Measurements from ENCODE around the gene PRDM5.

PRDM5 gene

DNA sequence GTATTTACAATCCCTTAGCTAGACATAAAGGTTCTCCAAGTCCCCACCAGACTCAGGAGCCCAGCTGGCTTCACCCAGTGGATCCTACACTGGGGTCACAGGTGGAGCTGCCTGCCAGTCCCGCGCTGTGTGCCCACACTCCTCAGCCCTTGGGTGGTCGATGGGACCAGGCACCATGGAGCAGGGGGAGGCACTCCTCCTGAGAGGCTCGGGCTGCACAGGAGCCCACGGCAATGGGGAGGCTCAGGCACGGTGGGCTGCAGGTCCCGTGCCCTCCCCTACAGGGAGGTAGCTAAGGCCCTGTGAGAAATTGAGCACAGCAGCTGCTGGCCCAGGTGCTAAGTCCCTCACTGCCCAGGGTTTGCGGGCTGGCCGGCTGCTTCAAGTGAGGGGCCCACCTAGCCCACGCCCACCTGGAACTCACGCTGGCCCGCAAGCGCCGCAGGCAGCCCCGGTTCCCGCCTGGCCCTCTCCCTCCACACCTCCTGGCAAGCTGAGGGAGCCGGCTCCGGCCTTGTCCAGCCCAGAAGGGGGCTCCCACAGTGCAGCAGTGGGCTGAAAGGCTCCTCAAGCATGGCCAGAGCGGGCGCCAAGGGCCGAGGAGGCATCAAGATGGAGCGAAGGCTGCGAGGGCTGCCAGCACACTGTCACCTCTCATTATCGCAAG is 113.9 kb downstream of the PRDM5 start:
- DNase-seq (no peak), ATAC-seq (replicated peaks) (no peak)
- Mint-ChIP-seq H3K4me3 (no peak overlapping the region), H3K9me3 (peaks cover 13 to 19% of the 10 kb centered on the region in 2 donors), H3K27me3 (no peaks in the 10 kb centered on the region), H3K36me3 (peaks cover 0 to 3% of the 10 kb centered on the region in 2 donors), H3K4me1 (no peaks in the 10 kb centered on the region), H3K27ac (no peak overlapping the region)

DNA sequence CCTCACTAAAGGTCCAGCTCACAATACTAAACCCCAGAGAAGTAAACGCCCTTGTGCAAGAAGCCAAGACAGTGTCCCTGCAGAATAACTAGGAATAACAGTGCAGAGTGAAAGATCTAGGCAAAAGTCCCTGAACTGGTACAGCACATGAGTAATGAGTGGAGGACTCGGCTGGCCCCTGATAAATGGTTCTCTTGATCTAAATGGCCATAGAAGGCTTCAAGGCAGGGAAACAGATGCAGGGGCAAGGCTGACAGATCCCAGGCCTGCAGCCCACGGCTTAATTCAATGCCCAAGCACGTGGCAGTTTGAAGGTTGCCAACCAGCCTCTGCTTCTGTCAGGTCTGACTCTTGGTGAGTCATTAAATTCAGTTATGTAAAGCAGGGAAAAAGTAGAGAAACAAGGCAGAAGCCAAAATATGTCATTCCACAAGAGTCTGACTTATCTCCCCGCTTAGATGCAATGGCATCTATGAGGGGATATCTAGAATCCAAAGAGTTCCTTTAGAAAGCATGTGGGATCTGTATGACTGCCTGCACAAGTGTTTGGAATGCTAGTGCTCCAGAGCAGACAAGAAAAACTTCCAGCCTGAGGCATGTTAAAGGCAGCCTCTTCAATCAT is 121.3 kb downstream of the PRDM5 start:
- Mint-ChIP-seq H3K9me3 (peaks cover 8 to 12% of the 10 kb centered on the region in 2 donors), H3K4me1 (no peaks in the 10 kb centered on the region), H3K27me3 (no peaks in the 10 kb centered on the region), H3K27ac (no peak overlapping the region), H3K36me3 (peaks cover 0 to 3% of the 10 kb centered on the region in 2 donors), H3K4me3 (no peak overlapping the region)
- DNase-seq (no peak), ATAC-seq (replicated peaks) (no peak)

DNA sequence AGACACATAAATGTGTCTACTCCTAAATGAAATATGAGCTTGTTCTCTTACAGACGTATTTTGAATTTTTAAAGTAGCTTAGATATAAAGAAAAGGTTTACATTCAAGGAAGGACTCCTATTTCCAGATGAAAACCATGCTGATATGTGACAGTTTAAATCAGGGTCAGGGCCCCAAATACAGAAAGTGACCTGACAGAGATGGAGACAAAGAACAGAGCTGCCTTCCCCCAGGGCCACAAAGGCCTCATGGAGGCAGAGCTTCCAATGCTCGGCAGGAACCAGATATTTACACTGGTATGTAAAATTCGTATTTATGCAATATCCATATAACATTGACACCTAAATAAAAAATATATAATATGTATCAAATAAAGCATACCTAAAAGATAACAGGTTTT is 124.0 kb downstream of the PRDM5 start:
- H3K27ac Mint-ChIP-seq, result no peak overlapping the region
- no peak for DNase-seq
- ATAC-seq (replicated peaks), result no peak
- H3K36me3 Mint-ChIP-seq, result no peaks in the 10 kb centered on the region
- no peaks in the 10 kb centered on the region for H3K27me3 Mint-ChIP-seq
- no peak overlapping the region for H3K4me3 Mint-ChIP-seq
- no peaks in the 10 kb centered on the region for H3K4me1 Mint-ChIP-seq
- no peaks in the 10 kb centered on the region for H3K9me3 Mint-ChIP-seq

DNA sequence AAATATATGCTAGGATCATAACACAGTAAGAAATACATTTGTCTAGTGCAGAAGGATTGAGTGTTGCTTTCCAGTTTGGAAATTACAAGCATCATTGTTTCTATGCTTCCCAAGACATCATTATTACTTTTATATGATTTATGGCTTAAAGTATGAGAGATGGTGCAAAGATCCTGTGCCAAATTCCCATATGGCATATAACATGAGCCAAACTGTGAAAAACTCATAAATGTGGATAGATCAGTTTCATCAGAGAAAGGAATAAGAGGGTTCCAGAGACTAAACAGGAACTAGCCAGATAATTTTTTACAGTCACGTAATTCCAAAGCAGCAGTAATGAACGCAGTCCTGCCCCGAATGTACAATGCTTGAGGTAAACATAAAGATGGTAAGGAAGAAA is 126.3 kb downstream of the PRDM5 start:
- no peaks in the 10 kb centered on the region for H3K9me3 Mint-ChIP-seq
- H3K27me3 Mint-ChIP-seq, result no peaks in the 10 kb centered on the region
- H3K36me3 Mint-ChIP-seq, result no peaks in the 10 kb centered on the region
- no peak overlapping the region for H3K27ac Mint-ChIP-seq
- no peak overlapping the region for H3K4me3 Mint-ChIP-seq
- DNase-seq, result no peak
- no peak for ATAC-seq (replicated peaks)
- H3K4me1 Mint-ChIP-seq, result no peaks in the 10 kb centered on the region

DNA sequence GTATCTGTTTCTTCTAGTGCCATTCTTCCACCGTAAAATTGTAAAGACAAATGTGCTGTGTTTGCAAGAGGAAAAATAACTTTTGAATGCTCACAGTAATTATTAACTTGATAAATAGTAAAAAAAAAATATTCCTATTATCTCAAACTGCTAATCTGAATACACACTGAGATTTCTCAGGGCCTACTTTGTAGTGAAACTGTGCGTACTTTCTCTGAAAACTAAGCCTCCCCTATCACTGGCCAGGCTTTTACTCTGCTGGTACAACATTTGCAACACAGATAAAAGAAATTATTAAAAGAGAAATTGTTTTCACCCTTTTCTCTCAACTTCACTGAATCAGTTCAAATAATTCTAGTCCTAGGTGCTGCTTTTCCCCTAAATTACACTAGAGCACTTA is 137.3 kb downstream of the PRDM5 start:
- H3K27ac Mint-ChIP-seq, result no peak overlapping the region
- H3K4me1 Mint-ChIP-seq, result no peaks in the 10 kb centered on the region
- H3K36me3 Mint-ChIP-seq, result no peaks in the 10 kb centered on the region
- ATAC-seq (replicated peaks) (no peak), DNase-seq (no peak)
- H3K4me3 Mint-ChIP-seq, result no peak overlapping the region
- H3K27me3 Mint-ChIP-seq, result no peaks in the 10 kb centered on the region
- no peaks in the 10 kb centered on the region for H3K9me3 Mint-ChIP-seq

DNA sequence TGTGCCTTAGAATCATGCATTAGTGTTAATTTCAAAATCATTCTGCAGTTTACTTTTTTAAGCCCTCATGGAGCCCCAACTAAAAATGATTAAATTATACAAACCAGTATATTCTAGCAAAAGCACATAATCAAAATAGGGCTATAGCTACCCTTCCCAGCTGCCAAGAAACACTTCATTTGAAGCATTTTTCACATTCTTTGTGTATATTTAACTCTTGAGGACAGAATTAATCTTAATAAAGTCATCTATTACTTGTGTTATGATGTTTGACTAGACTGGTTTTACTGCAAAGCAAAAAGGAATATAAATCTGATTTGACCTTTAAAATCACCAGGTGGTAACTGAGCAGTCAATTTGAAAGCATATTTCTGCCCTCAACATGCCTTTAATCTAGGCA is 145.1 kb downstream of the PRDM5 start:
- H3K4me3 Mint-ChIP-seq, result no peak overlapping the region
- H3K4me1 Mint-ChIP-seq, result no peaks in the 10 kb centered on the region
- no peaks in the 10 kb centered on the region for H3K27me3 Mint-ChIP-seq
- H3K36me3 Mint-ChIP-seq, result no peaks in the 10 kb centered on the region
- H3K9me3 Mint-ChIP-seq, result no peaks in the 10 kb centered on the region
- no peak for DNase-seq
- no peak for ATAC-seq (replicated peaks)
- H3K27ac Mint-ChIP-seq, result no peak overlapping the region

DNA sequence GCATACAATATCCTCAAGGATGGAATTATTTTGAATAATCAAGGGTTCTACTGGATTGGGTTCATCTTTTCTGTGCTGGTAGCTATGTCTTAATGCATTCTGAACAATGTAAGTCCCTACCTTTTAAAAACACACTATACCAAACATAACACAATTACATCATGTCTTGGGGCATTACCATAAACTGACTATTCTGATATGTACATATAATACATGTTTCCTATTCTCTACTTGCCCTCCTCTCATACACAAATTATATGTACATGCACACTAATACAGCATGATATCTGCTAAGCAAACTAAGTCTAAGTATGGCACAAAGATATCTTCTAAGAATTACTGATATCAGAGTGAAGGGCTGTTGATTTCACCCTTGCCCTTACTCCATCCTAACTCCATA is 147.1 kb downstream of the PRDM5 start:
- DNase-seq, result no peak
- ATAC-seq (replicated peaks), result no peak
- no peaks in the 10 kb centered on the region for H3K9me3 Mint-ChIP-seq

DNA sequence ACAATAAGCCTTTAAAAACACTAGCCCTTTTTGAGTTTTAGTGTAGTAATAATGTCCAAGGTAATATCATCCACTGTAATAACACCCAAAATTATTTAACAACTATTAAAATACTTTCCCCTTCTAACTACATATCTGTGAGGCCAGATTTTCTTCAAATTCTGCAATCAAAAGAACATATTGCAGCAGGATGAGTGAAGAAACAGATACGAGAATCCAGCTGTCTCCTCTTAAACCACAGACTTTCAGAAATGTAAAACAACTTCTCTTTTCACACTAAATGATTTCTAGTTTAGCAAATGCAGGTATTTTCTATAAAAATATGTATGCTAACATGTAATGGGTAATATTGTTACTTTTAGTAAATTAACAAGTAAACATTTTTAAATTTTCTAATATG is 148.9 kb downstream of the PRDM5 start:
- DNase-seq, result no peak
- H3K27ac Mint-ChIP-seq, result no peak overlapping the region
- H3K36me3 Mint-ChIP-seq, result no peaks in the 10 kb centered on the region

More for the DNA sequence above, 147.1 kb downstream of the PRDM5 start:
- Mint-ChIP-seq H3K27me3 (no peaks in the 10 kb centered on the region), H3K36me3 (no peaks in the 10 kb centered on the region), H3K4me1 (no peaks in the 10 kb centered on the region), H3K27ac (no peak overlapping the region), H3K4me3 (no peak overlapping the region)

DNA sequence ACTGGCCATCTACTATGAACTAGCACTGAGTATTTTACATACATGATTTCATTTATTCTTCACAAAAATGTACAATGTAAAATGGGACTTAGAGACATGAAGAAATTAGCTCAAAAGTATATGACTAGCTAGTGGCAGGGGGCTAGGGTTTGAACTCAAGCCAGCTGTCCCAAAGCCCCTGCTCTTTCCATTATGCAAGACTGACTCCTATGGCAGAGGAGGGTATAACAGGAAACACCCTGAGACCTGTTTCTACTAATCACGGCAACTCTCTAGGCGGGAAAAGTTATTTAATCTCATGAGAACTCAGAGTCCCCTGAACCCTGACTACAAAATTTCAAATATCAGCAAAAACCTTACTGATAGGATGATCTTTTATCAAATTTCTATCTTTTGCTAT is 150.6 kb downstream of the PRDM5 start:
- H3K36me3 Mint-ChIP-seq, result no peaks in the 10 kb centered on the region
- DNase-seq (no peak), ATAC-seq (replicated peaks) (no peak)
- H3K27me3 Mint-ChIP-seq, result no peaks in the 10 kb centered on the region
- no peaks in the 10 kb centered on the region for H3K4me1 Mint-ChIP-seq
- H3K9me3 Mint-ChIP-seq, result peaks cover 0 to 3% of the 10 kb centered on the region in 2 donors
- H3K27ac Mint-ChIP-seq, result no peak overlapping the region
- H3K4me3 Mint-ChIP-seq, result no peak overlapping the region

More for the DNA sequence above, 148.9 kb downstream of the PRDM5 start:
- H3K4me1 Mint-ChIP-seq, result no peaks in the 10 kb centered on the region
- no peak for ATAC-seq (replicated peaks)
- peaks cover 0 to 1% of the 10 kb centered on the region in 2 donors for H3K9me3 Mint-ChIP-seq
- H3K4me3 Mint-ChIP-seq, result no peak overlapping the region
- H3K27me3 Mint-ChIP-seq, result no peaks in the 10 kb centered on the region

DNA sequence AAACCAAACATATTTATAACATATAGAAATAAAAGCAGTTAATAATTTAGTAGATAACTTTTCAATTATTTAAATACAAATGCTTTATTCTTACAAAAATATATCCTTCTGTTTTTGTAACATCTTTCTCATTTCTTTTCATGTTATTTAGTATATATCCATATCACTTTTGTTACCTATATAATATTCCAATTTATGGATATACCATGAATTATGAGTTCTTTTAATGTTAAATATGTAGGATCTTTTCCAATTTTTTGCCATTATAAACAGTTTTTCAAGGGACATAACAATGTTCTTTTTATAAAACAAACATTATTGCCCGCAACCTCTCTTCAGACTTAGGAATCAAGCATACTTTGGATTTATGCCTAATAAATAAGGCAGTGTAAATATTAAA is 151.6 kb downstream of the PRDM5 start:
- DNase-seq (no peak), ATAC-seq (replicated peaks) (no peak)
- Mint-ChIP-seq H3K27ac (no peak overlapping the region), H3K4me3 (no peak overlapping the region), H3K9me3 (peaks cover 0 to 3% of the 10 kb centered on the region in 2 donors), H3K4me1 (no peaks in the 10 kb centered on the region), H3K36me3 (no peaks in the 10 kb centered on the region), H3K27me3 (no peaks in the 10 kb centered on the region)

DNA sequence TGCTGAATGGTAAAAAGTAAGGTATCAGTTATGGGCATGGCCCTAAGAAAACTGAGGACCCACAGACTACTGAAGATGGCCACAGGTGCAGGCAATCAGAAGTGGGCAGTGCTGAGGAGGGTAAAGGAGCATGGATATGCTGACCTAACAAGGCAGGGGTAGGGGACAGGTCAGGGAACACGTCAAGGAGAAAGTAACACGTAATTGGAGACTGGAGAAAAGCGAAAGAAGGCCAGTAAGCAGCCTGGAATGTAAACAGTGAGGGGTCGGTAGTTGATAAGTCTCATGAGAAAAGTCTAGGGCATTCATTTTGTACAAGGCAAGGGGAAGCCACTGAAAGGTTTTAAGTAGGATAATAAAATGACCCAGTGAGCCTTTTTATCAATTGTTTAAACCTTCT is 153.3 kb downstream of the PRDM5 start:
- no peaks in the 10 kb centered on the region for H3K4me1 Mint-ChIP-seq
- no peak overlapping the region for H3K27ac Mint-ChIP-seq
- no peaks in the 10 kb centered on the region for H3K36me3 Mint-ChIP-seq
- peaks cover 0 to 3% of the 10 kb centered on the region in 2 donors for H3K9me3 Mint-ChIP-seq
- ATAC-seq (replicated peaks), result no peak
- no peaks in the 10 kb centered on the region for H3K27me3 Mint-ChIP-seq
- DNase-seq, result no peak
- H3K4me3 Mint-ChIP-seq, result no peak overlapping the region

DNA sequence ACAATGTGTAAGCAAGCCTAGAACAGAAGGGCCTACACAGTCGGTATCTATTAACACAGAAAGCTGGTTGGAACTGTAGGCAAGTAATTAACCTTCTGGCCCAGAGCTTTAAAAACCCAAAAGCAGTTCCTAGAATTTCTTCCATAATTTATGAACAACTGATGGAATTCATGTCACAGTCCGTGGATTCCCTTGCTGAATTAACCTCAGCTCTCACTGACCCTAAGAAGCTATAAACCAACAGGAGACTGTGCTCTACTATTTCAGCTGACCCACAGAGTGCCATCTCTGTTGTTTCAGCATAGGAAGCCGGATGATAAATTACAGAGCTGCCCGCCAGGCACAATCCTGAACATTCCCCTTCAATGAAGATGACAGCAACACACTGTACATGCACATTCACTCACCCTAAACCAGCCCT is 157.3 kb downstream of the PRDM5 start:
- ATAC-seq (replicated peaks), result no peak

DNA sequence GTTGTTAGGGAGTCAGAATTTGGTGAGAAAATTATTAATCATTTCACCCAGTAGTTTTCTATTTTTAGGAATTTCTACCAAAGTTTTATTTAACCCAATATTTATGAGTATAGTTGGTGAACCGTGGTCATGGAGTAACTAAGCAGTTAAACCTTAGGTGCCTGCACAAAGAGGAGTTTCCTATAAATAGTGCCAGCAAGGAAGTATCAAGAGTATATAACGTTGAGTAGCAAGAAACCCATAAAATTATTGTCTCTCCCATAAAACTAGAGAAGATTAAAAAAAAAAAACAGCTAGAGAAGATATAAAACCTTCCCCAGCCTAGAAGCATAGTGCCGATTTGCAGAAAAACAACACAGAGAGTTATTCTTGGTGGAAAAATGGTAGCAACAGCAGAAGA is 158.9 kb downstream of the PRDM5 start:
- peaks cover 0 to 4% of the 10 kb centered on the region in 2 donors for H3K9me3 Mint-ChIP-seq
- H3K4me1 Mint-ChIP-seq, result no peaks in the 10 kb centered on the region
- DNase-seq (no peak), ATAC-seq (replicated peaks) (no peak)
- no peaks in the 10 kb centered on the region for H3K36me3 Mint-ChIP-seq
- no peaks in the 10 kb centered on the region for H3K27me3 Mint-ChIP-seq
- H3K4me3 Mint-ChIP-seq, result no peak overlapping the region
- no peak overlapping the region for H3K27ac Mint-ChIP-seq

More for the DNA sequence above, 157.3 kb downstream of the PRDM5 start:
- Mint-ChIP-seq H3K36me3 (no peaks in the 10 kb centered on the region), H3K4me3 (no peak overlapping the region), H3K27me3 (no peaks in the 10 kb centered on the region), H3K27ac (no peak overlapping the region), H3K9me3 (peaks cover 0 to 3% of the 10 kb centered on the region in 2 donors), H3K4me1 (no peaks in the 10 kb centered on the region)
- no peak for DNase-seq

DNA sequence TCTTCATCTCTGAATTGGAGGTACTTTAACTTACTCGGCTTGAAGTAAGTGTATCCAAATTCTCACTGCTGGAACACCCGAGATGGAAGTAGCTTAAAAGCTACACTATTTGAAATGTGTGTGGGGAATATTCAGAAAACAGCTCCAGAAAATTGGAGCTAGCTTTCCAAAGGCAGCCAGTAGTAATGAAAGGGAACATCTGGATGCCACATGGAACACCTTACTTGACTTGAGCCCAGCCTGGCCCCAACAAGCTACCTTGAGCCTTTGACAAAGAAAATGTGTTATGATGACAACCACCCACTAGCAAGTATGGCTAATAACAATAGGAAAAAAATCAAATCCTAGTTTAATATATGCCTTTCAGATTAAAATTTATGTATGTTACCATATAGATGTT is 161.5 kb downstream of the PRDM5 start:
- no peaks in the 10 kb centered on the region for H3K4me1 Mint-ChIP-seq
- H3K4me3 Mint-ChIP-seq, result no peak overlapping the region
- H3K27me3 Mint-ChIP-seq, result no peaks in the 10 kb centered on the region
- H3K9me3 Mint-ChIP-seq, result peaks cover 0 to 2% of the 10 kb centered on the region in 2 donors
- H3K27ac Mint-ChIP-seq, result no peak overlapping the region
- DNase-seq, result no peak
- ATAC-seq (replicated peaks), result no peak
- H3K36me3 Mint-ChIP-seq, result no peaks in the 10 kb centered on the region

DNA sequence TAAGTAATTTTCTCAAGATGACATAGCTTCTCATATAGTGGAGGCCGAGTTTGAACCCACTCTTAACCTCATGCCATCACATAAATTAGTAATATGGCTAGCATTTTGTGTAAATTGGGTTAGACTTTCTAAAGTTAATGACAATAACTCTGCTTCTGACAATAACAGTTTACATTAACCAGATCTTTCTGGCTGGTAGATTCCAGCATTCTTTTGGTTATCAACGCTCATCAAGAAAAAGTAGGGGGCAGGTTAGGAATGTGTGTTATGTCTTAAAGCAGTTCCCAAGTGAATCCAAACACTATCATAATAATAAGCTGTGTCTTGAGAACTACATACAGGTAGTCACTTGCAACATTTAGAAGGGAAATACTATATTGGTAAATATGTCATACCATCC is 162.5 kb downstream of the PRDM5 start:
- Mint-ChIP-seq H3K4me1 (no peaks in the 10 kb centered on the region), H3K9me3 (peaks cover 0 to 2% of the 10 kb centered on the region in 2 donors), H3K27me3 (no peaks in the 10 kb centered on the region), H3K27ac (no peak overlapping the region), H3K36me3 (no peaks in the 10 kb centered on the region), H3K4me3 (no peak overlapping the region)
- ATAC-seq (replicated peaks), result no peak
- no peak for DNase-seq

All from stimulated activated naive B cell treated with anti-CD40 and anti-IgM and Interleukin-4, amounts not matched to agents 10 μg/mL and 1 μg/mL and 100 μg/mL, for 72 hours (primary cell).